Upper lobe of right lung (tissue), 1 donor: ENCODE data around the gene MRPL3. TPM values are rescaled to one million over a fixed set of nuclear protein-coding genes. Genes with fewer than 3 reads are reported as not detected.

Experiments used
- ATAC-seq: fragments of 200-7000 bp; cut with Tn5 transposase; one replicate; pipeline ENCODE4 v1.9.1; 2020; ENCODE audit warnings: mild to moderate bottlenecking, moderate library complexity
- DNase-seq: peaks from one replicate; pipeline ENCODE4 v3.0.0-alpha.2; 2020
- H3K27ac ChIP-seq: fragments of 200-600 bp; one replicate; pipeline ENCODE4 v1.8.0; 2022
- H3K27me3 ChIP-seq: fragments of 200-600 bp; one replicate; pipeline ENCODE4 v1.8.0; 2022; ENCODE audit warnings: mild to moderate bottlenecking
- H3K36me3 ChIP-seq: fragments of 200-600 bp; one replicate; pipeline ENCODE4 v1.8.0; 2022
- H3K4me1 ChIP-seq: fragments of 200-600 bp; one replicate; pipeline ENCODE4 v1.8.0; 2022
- H3K4me3 ChIP-seq: fragments of 200-600 bp; one replicate; pipeline ENCODE4 v1.8.0; 2022; ENCODE audit warnings: mild to moderate bottlenecking
- H3K9me3 ChIP-seq: fragments of 200-600 bp; one replicate; pipeline ENCODE4 v1.8.0; 2022
- CTCF ChIP-seq: fragments of 200-600 bp; IDR thresholded peaks from one replicate; pipeline ENCODE4 v1.8.0; 2022; ENCODE audit warnings: antibody characterized with exemption
- intact Hi-C: fragments of 100-400 bp; cut with DNase I; formaldehyde crosslinking; loops from one replicate; pipeline ENCODE4 v1.11.0; 2022
- total RNA-seq: library from RNA; stranded (reverse); fragmentation: NEBNext Ultra II Directional; extraction: Animal tissue kit (Norgen Biotek cat#: 25700); gene quantifications from one replicate; pipeline ENCODE4 v1.2.1, GENCODE V29; 2021
- donor health status: DM: no; HTN: yes; CAD: no; lungs with severe emphysema.

MRPL3 gene
- total RNA-seq, 1 donor from 2014 or later: 48.8 TPM

- TF ChIP-seq CTCF: no peak
- Histone ChIP-seq H3K27me3 (no peaks in the 10 kb centered on the region), H3K36me3 (peaks cover 43% of the 10 kb centered on the region), H3K27ac (no peak overlapping the region), H3K9me3 (no peaks in the 10 kb centered on the region), H3K4me1 (no peaks in the 10 kb centered on the region), H3K4me3 (no peak overlapping the region)
- ATAC-seq (no peak), DNase-seq (no peak)
- intact Hi-C loops: no loop called here
Measured at GRCh38 chr3:131484496-131485111, 18.2 kb downstream of the MRPL3 start.

GRCh38 chr3:131480116-131480515, 22.7 kb downstream of the MRPL3 start:
- no peak for TF ChIP-seq CTCF
- no peaks in the 10 kb centered on the region for H3K4me1 ChIP-seq
- no peaks in the 10 kb centered on the region for H3K27me3 ChIP-seq
- ATAC-seq: no peak
- H3K27ac ChIP-seq: no peak overlapping the region
- DNase-seq: no peak
- peaks cover 16% of the 10 kb centered on the region for H3K36me3 ChIP-seq
- intact Hi-C loops: no loop called here
- H3K4me3 ChIP-seq: no peak overlapping the region
- no peaks in the 10 kb centered on the region for H3K9me3 ChIP-seq

GRCh38 chr3:131477813-131478212, 25.0 kb downstream of the MRPL3 start:
- no peaks in the 10 kb centered on the region for H3K4me1 ChIP-seq
- ATAC-seq (no peak), DNase-seq (no peak)
- H3K27me3 ChIP-seq: no peaks in the 10 kb centered on the region
- H3K36me3 ChIP-seq: no peaks in the 10 kb centered on the region
- H3K9me3 ChIP-seq: no peaks in the 10 kb centered on the region
- intact Hi-C loops: no loop called here
- no peak for TF ChIP-seq CTCF
- no peak overlapping the region for H3K4me3 ChIP-seq
- H3K27ac ChIP-seq: no peak overlapping the region

GRCh38 chr3:131474115-131474514, 28.7 kb downstream of the MRPL3 start:
- Histone ChIP-seq H3K9me3 (no peaks in the 10 kb centered on the region), H3K27me3 (no peaks in the 10 kb centered on the region), H3K4me1 (no peaks in the 10 kb centered on the region), H3K4me3 (no peak overlapping the region), H3K36me3 (peaks cover 27% of the 10 kb centered on the region), H3K27ac (no peak overlapping the region)
- no peak for TF ChIP-seq CTCF
- intact Hi-C loops: no loop called here
- ATAC-seq (no peak), DNase-seq (no peak)

GRCh38 chr3:131470377-131470776, 32.4 kb downstream of the MRPL3 start:
- H3K27me3 ChIP-seq: no peaks in the 10 kb centered on the region
- no peak for DNase-seq
- no peaks in the 10 kb centered on the region for H3K4me1 ChIP-seq
- intact Hi-C loops: no loop called here
- H3K36me3 ChIP-seq: peaks cover 56% of the 10 kb centered on the region
- no peak for ATAC-seq
- no peak overlapping the region for H3K4me3 ChIP-seq
- no peak for TF ChIP-seq CTCF
- no peak overlapping the region for H3K27ac ChIP-seq
- H3K9me3 ChIP-seq: no peaks in the 10 kb centered on the region

- intact Hi-C loops: no loop called here
- Histone ChIP-seq H3K36me3 (peaks cover 33% of the 10 kb centered on the region), H3K9me3 (no peaks in the 10 kb centered on the region), H3K27ac (no peak overlapping the region), H3K27me3 (no peaks in the 10 kb centered on the region), H3K4me1 (no peaks in the 10 kb centered on the region), H3K4me3 (no peak overlapping the region)
- DNase-seq: no peak
- TF ChIP-seq CTCF: no peak
- no peak for ATAC-seq
Measured at GRCh38 chr3:131458653-131459052, 44.1 kb downstream of the MRPL3 start.
